ENCODE data around the gene THYN1. TPM values are rescaled to one million over a fixed set of nuclear protein-coding genes. Genes with fewer than 3 reads are reported as not detected.

Gene THYN1
- 35.2 TPM for total RNA-seq
- polyA plus RNA-seq, result 100 to 1,000 TPM; 138 to 148 (median 144) TPM

DNA sequence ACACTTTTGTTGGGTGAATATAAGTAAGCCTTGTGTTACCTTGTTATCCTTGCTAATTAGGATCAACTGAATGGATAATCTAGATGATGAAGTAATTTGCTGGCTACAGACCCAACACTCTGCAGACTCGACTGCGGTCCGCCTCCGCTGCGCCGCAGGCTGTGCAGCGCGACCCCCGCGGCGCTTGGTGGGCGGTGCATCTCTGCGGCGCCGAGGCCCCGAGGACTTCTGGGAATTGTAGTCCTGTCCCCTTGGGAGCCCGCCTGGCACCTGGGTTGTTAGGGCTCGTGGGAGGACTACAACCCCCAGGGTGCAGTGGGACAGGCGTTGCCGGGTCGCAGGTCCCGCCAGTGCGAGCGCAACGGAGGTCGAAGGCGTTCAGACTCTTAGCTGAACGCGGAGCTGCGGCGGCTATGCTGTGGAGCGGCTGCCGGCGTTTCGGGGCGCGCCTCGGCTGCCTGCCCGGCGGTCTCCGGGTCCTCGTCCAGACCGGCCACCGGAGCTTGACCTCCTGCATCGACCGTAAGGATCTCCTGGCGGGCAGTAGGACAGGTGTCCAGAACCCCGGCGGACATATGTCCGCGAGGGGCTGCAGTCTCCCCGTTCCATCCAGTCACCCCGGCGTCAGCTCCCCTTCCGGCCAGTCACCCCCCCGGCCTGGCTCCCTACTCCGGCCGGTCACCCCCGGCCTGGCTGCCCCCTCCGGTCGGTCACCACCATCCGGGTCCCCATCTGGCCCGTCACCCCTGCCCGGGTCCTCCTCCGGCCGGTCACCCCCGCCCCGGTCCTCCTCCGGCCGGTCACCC lies at the start of gene THYN1, which contains the start of gene ACAD8:
Gene THYN1 (minus strand): TSS at position 165 of the 806 bp plus-strand sequence. CDS start 470 bp downstream, outside the sequence.
Gene ACAD8 (plus strand): TSS at position 381 of the 806 bp plus-strand sequence. CDS start 33 bp downstream, at position 414.
- H3K27ac Mint-ChIP-seq, result peak within 1 kb of the TSS; percentile 45 to 93 (median 92)
- Histone ChIP-seq H3K36me3 (ENCODE audit: control insufficient read depth, insufficient read depth, low read length) (peaks cover 39% of the 10 kb centered on the region), H3K9me3 (ENCODE audit: control insufficient read depth in 2 of 2, low read length in 2 of 2) (no peaks in the 10 kb centered on the region), H3K4me3 (ENCODE audit: low read depth, low read length) (peak within 1 kb of the TSS; percentile 100), H3K27ac (ENCODE audit: insufficient read depth, low read length, poor library complexity, severe bottlenecking) (peak within 1 kb of the TSS; percentile 63), H3K27me3 (ENCODE audit: control insufficient read depth, insufficient read depth, low read length) (no peaks in the 10 kb centered on the region), H3K4me1 (ENCODE audit: control insufficient read depth, insufficient read depth, low read length, poor library complexity, severe bottlenecking) (peaks cover 27% of the 10 kb centered on the region)
- DNase-seq (peak; percentile 94 to 98 (median 96)), ATAC-seq (ENCODE audit: low read depth in 2 of 2) (peak; percentile 100)
- no peaks in the 10 kb centered on the region for H3K27me3 Mint-ChIP-seq
- H3K4me3 Mint-ChIP-seq, result peak within 1 kb of the TSS; percentile 92 to 100 (median 98)
- peaks cover 28 to 48% (median 37%) of the 10 kb centered on the region in 4 donors for H3K4me1 Mint-ChIP-seq
- H3K36me3 Mint-ChIP-seq, result peaks cover 14% of the 10 kb centered on the region
- H3K9me3 Mint-ChIP-seq, result no peaks in the 10 kb centered on the region

DNA sequence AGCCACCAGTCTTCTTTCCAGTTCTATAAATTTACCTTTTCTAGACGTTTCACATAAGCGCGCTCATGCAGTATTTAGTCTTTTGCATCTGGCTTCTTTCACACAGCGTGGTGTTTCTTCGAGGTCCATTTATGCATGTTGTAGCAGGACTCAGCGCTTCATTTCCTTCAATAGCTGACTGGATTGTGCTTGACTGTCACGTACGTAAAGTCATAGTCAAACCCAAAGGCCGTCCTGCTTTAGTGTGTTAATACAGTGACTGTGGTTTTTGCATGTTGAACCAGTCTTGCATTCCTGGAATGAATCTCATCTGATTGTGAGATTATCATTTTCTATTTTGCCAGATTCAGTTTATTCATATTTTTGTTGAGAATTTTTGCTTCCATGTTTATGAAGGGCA lies 41.5 kb upstream of the THYN1 start:
- Mint-ChIP-seq H3K4me3 (no peak overlapping the region), H3K27ac (no peak overlapping the region)
- ATAC-seq (ENCODE audit: low read depth in 2 of 2), result no peak

DNA sequence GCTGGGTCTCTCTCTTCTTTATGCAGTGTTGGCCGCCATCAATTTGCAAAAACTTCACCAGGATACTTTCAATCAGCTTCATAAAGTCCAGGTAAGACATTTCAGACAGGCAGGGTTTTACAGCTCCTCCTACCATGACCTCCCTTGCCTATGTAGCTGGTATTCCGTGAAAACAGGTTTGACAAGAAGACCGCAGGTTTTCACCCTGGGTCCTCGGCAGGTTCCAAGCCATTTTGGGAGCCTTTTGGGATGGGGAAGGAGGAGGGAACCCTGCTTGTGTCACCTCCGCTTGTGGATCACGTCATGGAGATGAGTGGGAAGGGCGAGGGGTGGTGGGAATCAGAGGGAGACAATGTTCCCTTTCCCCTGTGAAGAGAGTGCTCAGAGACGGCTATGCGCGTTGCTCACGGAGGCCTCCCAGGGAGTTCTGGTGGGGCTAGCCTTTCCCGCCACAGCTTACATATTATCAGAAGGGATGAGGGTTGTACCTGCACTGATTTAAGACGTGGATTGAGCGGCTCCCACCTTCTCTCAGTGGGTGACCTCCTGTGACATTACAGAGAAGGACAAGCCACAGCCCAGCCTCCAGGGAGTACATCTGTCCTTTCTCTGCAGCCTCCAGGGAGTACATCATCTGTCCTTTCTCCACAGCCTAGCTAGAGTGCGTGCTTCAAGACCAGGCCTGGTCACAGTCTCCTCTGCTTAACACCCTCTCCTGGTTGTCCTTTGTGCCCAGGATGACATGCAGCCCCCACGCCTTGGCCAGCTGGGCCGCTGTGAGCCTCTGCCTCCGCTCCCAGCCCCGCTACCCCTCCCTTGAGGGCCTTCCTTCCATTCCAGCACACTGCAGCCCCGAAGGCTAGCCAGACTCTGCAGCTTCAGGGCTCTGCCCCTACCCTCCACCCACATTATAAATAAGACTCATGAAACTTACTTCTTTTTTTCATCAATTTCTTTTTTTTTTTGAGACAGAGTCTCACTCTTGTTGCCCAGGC lies 40.3 kb upstream of the THYN1 start:
- DNase-seq (no peak), ATAC-seq (ENCODE audit: low read depth in 2 of 2) (no peak)
- H3K4me1 ChIP-seq (ENCODE audit: control insufficient read depth, insufficient read depth, low read length, poor library complexity, severe bottlenecking), result no peaks in the 10 kb centered on the region
- no peaks in the 10 kb centered on the region for H3K9me3 ChIP-seq (ENCODE audit: control insufficient read depth in 2 of 2, low read length in 2 of 2)
- no peaks in the 10 kb centered on the region for H3K36me3 Mint-ChIP-seq
- no peak overlapping the region for H3K4me3 ChIP-seq (ENCODE audit: low read depth, low read length)
- no peaks in the 10 kb centered on the region for H3K27me3 ChIP-seq (ENCODE audit: control insufficient read depth, insufficient read depth, low read length)
- no peak overlapping the region for H3K4me3 Mint-ChIP-seq
- no peaks in the 10 kb centered on the region for H3K4me1 Mint-ChIP-seq
- H3K9me3 Mint-ChIP-seq, result no peaks in the 10 kb centered on the region
- no peak overlapping the region for H3K27ac Mint-ChIP-seq
- no peak overlapping the region for H3K27ac ChIP-seq (ENCODE audit: insufficient read depth, low read length, poor library complexity, severe bottlenecking)
- H3K36me3 ChIP-seq (ENCODE audit: control insufficient read depth, insufficient read depth, low read length), result no peaks in the 10 kb centered on the region
- H3K27me3 Mint-ChIP-seq, result no peaks in the 10 kb centered on the region

More for the DNA sequence above, 41.5 kb upstream of the THYN1 start:
- Histone ChIP-seq H3K4me3 (ENCODE audit: low read depth, low read length) (no peak overlapping the region), H3K27me3 (ENCODE audit: control insufficient read depth, insufficient read depth, low read length) (no peaks in the 10 kb centered on the region), H3K4me1 (ENCODE audit: control insufficient read depth, insufficient read depth, low read length, poor library complexity, severe bottlenecking) (no peaks in the 10 kb centered on the region), H3K36me3 (ENCODE audit: control insufficient read depth, insufficient read depth, low read length) (no peaks in the 10 kb centered on the region), H3K27ac (ENCODE audit: insufficient read depth, low read length, poor library complexity, severe bottlenecking) (no peak overlapping the region), H3K9me3 (ENCODE audit: control insufficient read depth in 2 of 2, low read length in 2 of 2) (no peaks in the 10 kb centered on the region)
- H3K27me3 Mint-ChIP-seq, result no peaks in the 10 kb centered on the region
- no peaks in the 10 kb centered on the region for H3K36me3 Mint-ChIP-seq
- H3K4me1 Mint-ChIP-seq, result no peaks in the 10 kb centered on the region
- DNase-seq, result no peak
- H3K9me3 Mint-ChIP-seq, result no peaks in the 10 kb centered on the region

DNA sequence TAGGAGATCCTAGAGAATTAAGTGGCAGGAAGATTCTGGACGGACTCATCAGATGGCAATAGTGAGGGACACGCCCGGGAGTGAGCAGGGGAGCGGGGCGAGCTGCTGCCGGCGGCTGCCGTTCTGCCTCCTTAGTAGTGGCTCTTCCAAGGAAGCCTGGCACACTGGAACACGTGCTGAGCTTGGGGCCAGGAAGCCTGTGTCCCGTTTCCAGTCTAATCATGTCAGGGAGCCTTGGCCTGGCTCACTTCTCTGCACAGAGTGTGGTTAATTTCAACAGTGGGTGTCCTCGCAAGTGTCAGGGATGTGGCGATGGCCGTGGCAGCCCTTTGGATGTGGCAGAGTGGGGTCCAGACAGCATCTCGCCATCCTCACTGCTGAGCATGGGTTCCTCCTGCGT lies 39.5 kb upstream of the THYN1 start:
- Histone ChIP-seq H3K36me3 (ENCODE audit: control insufficient read depth, insufficient read depth, low read length) (no peaks in the 10 kb centered on the region), H3K27ac (ENCODE audit: insufficient read depth, low read length, poor library complexity, severe bottlenecking) (no peak overlapping the region), H3K4me1 (ENCODE audit: control insufficient read depth, insufficient read depth, low read length, poor library complexity, severe bottlenecking) (no peaks in the 10 kb centered on the region), H3K27me3 (ENCODE audit: control insufficient read depth, insufficient read depth, low read length) (no peaks in the 10 kb centered on the region), H3K4me3 (ENCODE audit: low read depth, low read length) (no peak overlapping the region), H3K9me3 (ENCODE audit: control insufficient read depth in 2 of 2, low read length in 2 of 2) (no peaks in the 10 kb centered on the region)
- H3K36me3 Mint-ChIP-seq, result no peaks in the 10 kb centered on the region
- no peak overlapping the region for H3K27ac Mint-ChIP-seq
- ATAC-seq (ENCODE audit: low read depth in 2 of 2) (no peak), DNase-seq (no peak)
- H3K4me1 Mint-ChIP-seq, result no peaks in the 10 kb centered on the region
- no peak overlapping the region for H3K4me3 Mint-ChIP-seq
- no peaks in the 10 kb centered on the region for H3K9me3 Mint-ChIP-seq
- H3K27me3 Mint-ChIP-seq, result peaks cover 5% of the 10 kb centered on the region

DNA sequence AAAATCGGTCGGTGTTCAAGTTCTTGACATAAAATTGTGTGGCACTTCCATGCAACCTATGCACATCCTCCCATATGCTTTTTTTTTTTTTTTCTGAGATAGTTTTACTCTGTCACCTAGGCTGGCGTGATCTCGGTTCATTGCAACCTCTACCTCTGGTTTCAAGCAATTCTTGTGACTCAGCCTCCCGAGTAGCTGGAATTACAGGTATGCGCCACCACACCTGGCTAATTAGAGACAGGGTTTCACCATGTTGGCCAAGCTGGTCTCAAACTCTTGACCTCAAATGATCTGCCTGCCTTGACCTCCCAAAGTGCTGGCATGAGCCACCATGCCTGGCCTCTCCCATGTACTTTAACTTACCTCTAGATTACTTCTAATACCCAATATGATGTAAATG lies 38.0 kb upstream of the THYN1 start:
- H3K27me3 ChIP-seq (ENCODE audit: control insufficient read depth, insufficient read depth, low read length), result no peaks in the 10 kb centered on the region
- DNase-seq (no peak), ATAC-seq (ENCODE audit: low read depth in 2 of 2) (no peak)
- H3K36me3 ChIP-seq (ENCODE audit: control insufficient read depth, insufficient read depth, low read length), result no peaks in the 10 kb centered on the region
- no peaks in the 10 kb centered on the region for H3K4me1 ChIP-seq (ENCODE audit: control insufficient read depth, insufficient read depth, low read length, poor library complexity, severe bottlenecking)
- H3K27me3 Mint-ChIP-seq, result peaks cover 9% of the 10 kb centered on the region
- peak overlapping the region in 1 of 3 donors; percentile 27 for H3K27ac Mint-ChIP-seq
- H3K27ac ChIP-seq (ENCODE audit: insufficient read depth, low read length, poor library complexity, severe bottlenecking), result no peak overlapping the region
- no peaks in the 10 kb centered on the region for H3K36me3 Mint-ChIP-seq
- no peaks in the 10 kb centered on the region for H3K4me1 Mint-ChIP-seq
- H3K4me3 ChIP-seq (ENCODE audit: low read depth, low read length), result no peak overlapping the region
- no peaks in the 10 kb centered on the region for H3K9me3 ChIP-seq (ENCODE audit: control insufficient read depth in 2 of 2, low read length in 2 of 2)
- no peak overlapping the region for H3K4me3 Mint-ChIP-seq
- H3K9me3 Mint-ChIP-seq, result no peaks in the 10 kb centered on the region

DNA sequence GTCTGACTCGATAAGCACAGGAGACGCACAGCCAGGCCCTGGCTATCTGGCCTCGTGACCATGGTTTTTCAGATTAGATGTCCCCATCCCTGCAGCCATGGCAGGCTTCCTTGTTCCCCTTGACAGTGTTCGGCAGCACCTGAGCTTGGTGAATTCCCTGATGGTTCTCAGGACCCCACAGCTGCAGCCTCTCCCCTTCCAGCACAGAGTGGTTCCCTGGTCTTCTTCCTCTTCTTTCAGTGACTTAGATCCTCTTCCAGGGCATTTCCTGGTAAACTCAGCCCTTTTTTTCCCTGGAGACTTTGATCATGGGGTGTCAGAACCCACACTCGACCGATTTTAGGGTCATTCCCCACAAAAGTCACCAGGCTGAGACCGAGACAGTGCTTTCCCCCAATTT lies 37.5 kb upstream of the THYN1 start:
- Mint-ChIP-seq H3K4me1 (no peaks in the 10 kb centered on the region), H3K27ac (peak overlapping the region in 2 of 3 donors; percentile 27 to 37), H3K36me3 (no peaks in the 10 kb centered on the region), H3K9me3 (no peaks in the 10 kb centered on the region), H3K4me3 (no peak overlapping the region), H3K27me3 (peaks cover 9% of the 10 kb centered on the region)
- ATAC-seq (ENCODE audit: low read depth in 2 of 2) (no peak), DNase-seq (no peak)
- Histone ChIP-seq H3K4me1 (ENCODE audit: control insufficient read depth, insufficient read depth, low read length, poor library complexity, severe bottlenecking) (no peaks in the 10 kb centered on the region), H3K36me3 (ENCODE audit: control insufficient read depth, insufficient read depth, low read length) (no peaks in the 10 kb centered on the region), H3K27ac (ENCODE audit: insufficient read depth, low read length, poor library complexity, severe bottlenecking) (no peak overlapping the region), H3K4me3 (ENCODE audit: low read depth, low read length) (no peak overlapping the region), H3K27me3 (ENCODE audit: control insufficient read depth, insufficient read depth, low read length) (no peaks in the 10 kb centered on the region), H3K9me3 (ENCODE audit: control insufficient read depth in 2 of 2, low read length in 2 of 2) (no peaks in the 10 kb centered on the region)

DNA sequence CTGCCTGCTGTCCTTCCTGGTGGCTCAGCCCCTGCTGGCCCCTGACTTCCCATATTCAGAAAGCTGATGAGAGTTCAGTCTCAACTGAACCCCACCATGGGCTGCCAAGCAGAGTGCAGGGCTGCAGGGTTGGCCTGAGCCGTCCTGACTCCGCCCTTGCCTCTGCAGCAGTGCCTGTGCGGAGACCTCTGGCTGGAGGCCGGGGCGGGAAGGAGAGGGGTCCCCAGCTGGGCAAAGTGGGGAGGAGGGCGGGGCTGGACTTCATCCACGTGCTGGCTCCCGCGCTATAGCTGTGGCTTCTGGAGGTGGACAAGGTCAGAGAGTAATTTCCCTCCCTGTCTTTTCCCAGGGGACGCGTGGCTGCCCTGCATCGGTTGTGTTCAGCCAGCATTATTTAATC lies 36.6 kb upstream of the THYN1 start:
- Histone ChIP-seq H3K27ac (ENCODE audit: insufficient read depth, low read length, poor library complexity, severe bottlenecking) (no peak overlapping the region), H3K4me1 (ENCODE audit: control insufficient read depth, insufficient read depth, low read length, poor library complexity, severe bottlenecking) (no peaks in the 10 kb centered on the region), H3K9me3 (ENCODE audit: control insufficient read depth in 2 of 2, low read length in 2 of 2) (no peaks in the 10 kb centered on the region), H3K27me3 (ENCODE audit: control insufficient read depth, insufficient read depth, low read length) (no peaks in the 10 kb centered on the region), H3K4me3 (ENCODE audit: low read depth, low read length) (no peak overlapping the region), H3K36me3 (ENCODE audit: control insufficient read depth, insufficient read depth, low read length) (no peaks in the 10 kb centered on the region)
- ATAC-seq (ENCODE audit: low read depth in 2 of 2) (no peak), DNase-seq (no peak)
- Mint-ChIP-seq H3K27me3 (peaks cover 9% of the 10 kb centered on the region), H3K4me3 (no peak overlapping the region), H3K27ac (no peak overlapping the region), H3K36me3 (no peaks in the 10 kb centered on the region), H3K9me3 (no peaks in the 10 kb centered on the region), H3K4me1 (no peaks in the 10 kb centered on the region)

Data from CD4-positive, CD25-positive, alpha-beta regulatory T cell (primary cell).